ENCODE measurements around the gene ADAMTSL1.

DNA sequence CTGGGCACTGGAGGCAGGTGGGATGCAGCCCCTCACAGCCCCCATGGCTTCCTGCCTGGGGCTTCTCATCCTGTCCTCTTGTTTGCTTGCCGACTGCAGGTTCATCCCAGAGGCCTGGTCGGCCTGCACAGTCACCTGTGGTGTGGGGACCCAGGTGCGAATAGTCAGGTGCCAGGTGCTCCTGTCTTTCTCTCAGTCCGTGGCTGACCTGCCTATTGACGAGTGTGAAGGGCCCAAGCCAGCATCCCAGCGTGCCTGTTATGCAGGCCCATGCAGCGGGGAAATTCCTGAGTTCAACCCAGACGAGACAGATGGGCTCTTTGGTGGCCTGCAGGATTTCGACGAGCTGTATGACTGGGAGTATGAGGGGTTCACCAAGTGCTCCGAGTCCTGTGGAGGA is 232.7 kb downstream of the ADAMTSL1 start:
- TF ChIP-seq, protein P1, sequence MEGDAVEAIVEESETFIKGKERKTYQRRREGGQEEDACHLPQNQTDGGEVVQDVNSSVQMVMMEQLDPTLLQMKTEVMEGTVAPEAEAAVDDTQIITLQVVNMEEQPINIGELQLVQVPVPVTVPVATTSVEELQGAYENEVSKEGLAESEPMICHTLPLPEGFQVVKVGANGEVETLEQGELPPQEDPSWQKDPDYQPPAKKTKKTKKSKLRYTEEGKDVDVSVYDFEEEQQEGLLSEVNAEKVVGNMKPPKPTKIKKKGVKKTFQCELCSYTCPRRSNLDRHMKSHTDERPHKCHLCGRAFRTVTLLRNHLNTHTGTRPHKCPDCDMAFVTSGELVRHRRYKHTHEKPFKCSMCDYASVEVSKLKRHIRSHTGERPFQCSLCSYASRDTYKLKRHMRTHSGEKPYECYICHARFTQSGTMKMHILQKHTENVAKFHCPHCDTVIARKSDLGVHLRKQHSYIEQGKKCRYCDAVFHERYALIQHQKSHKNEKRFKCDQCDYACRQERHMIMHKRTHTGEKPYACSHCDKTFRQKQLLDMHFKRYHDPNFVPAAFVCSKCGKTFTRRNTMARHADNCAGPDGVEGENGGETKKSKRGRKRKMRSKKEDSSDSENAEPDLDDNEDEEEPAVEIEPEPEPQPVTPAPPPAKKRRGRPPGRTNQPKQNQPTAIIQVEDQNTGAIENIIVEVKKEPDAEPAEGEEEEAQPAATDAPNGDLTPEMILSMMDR (IDR thresholded peaks at IDR 0.05; ENCODE audit: insufficient read depth, low read length, poor library complexity, severe bottlenecking): no peak
- no peak for TF ChIP-seq EZH2phosphoT487 (conservative IDR thresholded peaks at IDR 0.05; ENCODE audit: low read length)

All from SU-DHL-6 (cell line).